Upper lobe of right lung (tissue), 1 donor: ENCODE measurements around the gene ZNF521. TPM values are rescaled to one million over a fixed set of nuclear protein-coding genes. Genes with fewer than 3 reads are reported as not detected.

Experiments used
- ATAC-seq: fragments of 200-7000 bp; cut with Tn5 transposase; one replicate; pipeline ENCODE4 v1.9.1; 2020; ENCODE audit warnings: mild to moderate bottlenecking, moderate library complexity
- DNase-seq: peaks from one replicate; pipeline ENCODE4 v3.0.0-alpha.2; 2020
- H3K27ac ChIP-seq: fragments of 200-600 bp; one replicate; pipeline ENCODE4 v1.8.0; 2022
- H3K27me3 ChIP-seq: fragments of 200-600 bp; one replicate; pipeline ENCODE4 v1.8.0; 2022; ENCODE audit warnings: mild to moderate bottlenecking
- H3K36me3 ChIP-seq: fragments of 200-600 bp; one replicate; pipeline ENCODE4 v1.8.0; 2022
- H3K4me1 ChIP-seq: fragments of 200-600 bp; one replicate; pipeline ENCODE4 v1.8.0; 2022
- H3K4me3 ChIP-seq: fragments of 200-600 bp; one replicate; pipeline ENCODE4 v1.8.0; 2022; ENCODE audit warnings: mild to moderate bottlenecking
- H3K9me3 ChIP-seq: fragments of 200-600 bp; one replicate; pipeline ENCODE4 v1.8.0; 2022
- intact Hi-C: fragments of 100-400 bp; cut with DNase I; formaldehyde crosslinking; loops from one replicate; pipeline ENCODE4 v1.11.0; 2022
- total RNA-seq: library from RNA; stranded (reverse); fragmentation: NEBNext Ultra II Directional; extraction: Animal tissue kit (Norgen Biotek cat#: 25700); gene quantifications from one replicate; pipeline ENCODE4 v1.2.1, GENCODE V29; 2021
- TF ChIP-seq, protein P1 (sequence below): fragments of 200-600 bp; IDR thresholded peaks from one replicate; pipeline ENCODE4 v1.8.0; 2022; ENCODE audit warnings: antibody characterized with exemption
- donor health status: DM: no; HTN: yes; CAD: no; lungs with severe emphysema.

ZNF521 gene
- total RNA-seq, 1 donor from 2014 or later, result 25.0 TPM

GRCh38 chr18:25236736-25237135, 115.2 kb downstream of the ZNF521 start:
- intact Hi-C loops, result no loop called here
- TF ChIP-seq, protein P1, sequence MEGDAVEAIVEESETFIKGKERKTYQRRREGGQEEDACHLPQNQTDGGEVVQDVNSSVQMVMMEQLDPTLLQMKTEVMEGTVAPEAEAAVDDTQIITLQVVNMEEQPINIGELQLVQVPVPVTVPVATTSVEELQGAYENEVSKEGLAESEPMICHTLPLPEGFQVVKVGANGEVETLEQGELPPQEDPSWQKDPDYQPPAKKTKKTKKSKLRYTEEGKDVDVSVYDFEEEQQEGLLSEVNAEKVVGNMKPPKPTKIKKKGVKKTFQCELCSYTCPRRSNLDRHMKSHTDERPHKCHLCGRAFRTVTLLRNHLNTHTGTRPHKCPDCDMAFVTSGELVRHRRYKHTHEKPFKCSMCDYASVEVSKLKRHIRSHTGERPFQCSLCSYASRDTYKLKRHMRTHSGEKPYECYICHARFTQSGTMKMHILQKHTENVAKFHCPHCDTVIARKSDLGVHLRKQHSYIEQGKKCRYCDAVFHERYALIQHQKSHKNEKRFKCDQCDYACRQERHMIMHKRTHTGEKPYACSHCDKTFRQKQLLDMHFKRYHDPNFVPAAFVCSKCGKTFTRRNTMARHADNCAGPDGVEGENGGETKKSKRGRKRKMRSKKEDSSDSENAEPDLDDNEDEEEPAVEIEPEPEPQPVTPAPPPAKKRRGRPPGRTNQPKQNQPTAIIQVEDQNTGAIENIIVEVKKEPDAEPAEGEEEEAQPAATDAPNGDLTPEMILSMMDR, result no peak
- no peaks in the 10 kb centered on the region for H3K36me3 ChIP-seq
- no peak for DNase-seq
- H3K27ac ChIP-seq, result no peak overlapping the region
- no peaks in the 10 kb centered on the region for H3K9me3 ChIP-seq
- no peak for ATAC-seq
- H3K27me3 ChIP-seq, result no peaks in the 10 kb centered on the region
- H3K4me3 ChIP-seq, result no peak overlapping the region
- peaks cover 14% of the 10 kb centered on the region for H3K4me1 ChIP-seq

DNA sequence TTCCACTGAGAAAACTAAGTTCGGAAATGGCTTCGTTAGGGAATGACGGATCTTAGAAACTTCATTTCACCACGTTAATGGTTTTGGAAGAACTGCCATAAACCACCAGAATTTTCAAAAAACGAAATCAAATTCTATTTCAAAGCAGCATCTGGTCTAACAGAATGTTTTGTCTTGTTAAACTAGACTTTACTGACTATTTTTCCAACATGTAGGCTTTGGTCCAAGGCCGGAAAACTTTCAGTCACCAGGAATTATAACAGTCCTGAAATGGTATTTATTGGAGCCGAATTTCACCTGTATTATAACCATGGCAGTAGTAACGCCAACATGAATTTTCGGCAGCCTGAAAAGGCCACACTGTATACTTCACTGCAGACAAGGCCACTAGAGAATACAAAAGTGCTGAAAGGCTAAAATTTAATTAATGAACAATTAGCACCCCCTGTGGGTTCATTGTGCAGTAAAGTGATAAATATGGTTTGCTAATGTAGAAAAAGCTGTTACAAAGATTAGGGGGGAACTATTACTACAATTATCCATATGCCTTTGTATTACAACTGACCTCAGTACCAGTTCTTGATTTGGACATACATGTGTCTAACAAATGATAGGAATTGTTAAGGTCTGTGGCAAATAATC, 116.4 kb downstream of the ZNF521 start:
- no peak overlapping the region for H3K4me3 ChIP-seq
- peaks cover 25% of the 10 kb centered on the region for H3K4me1 ChIP-seq
- TF ChIP-seq, protein P1, result no peak
- no peak for DNase-seq
- intact Hi-C loops, result no loop called here
- no peaks in the 10 kb centered on the region for H3K36me3 ChIP-seq
- no peaks in the 10 kb centered on the region for H3K27me3 ChIP-seq
- no peak for ATAC-seq
- H3K9me3 ChIP-seq, result no peaks in the 10 kb centered on the region
- no peak overlapping the region for H3K27ac ChIP-seq

DNA sequence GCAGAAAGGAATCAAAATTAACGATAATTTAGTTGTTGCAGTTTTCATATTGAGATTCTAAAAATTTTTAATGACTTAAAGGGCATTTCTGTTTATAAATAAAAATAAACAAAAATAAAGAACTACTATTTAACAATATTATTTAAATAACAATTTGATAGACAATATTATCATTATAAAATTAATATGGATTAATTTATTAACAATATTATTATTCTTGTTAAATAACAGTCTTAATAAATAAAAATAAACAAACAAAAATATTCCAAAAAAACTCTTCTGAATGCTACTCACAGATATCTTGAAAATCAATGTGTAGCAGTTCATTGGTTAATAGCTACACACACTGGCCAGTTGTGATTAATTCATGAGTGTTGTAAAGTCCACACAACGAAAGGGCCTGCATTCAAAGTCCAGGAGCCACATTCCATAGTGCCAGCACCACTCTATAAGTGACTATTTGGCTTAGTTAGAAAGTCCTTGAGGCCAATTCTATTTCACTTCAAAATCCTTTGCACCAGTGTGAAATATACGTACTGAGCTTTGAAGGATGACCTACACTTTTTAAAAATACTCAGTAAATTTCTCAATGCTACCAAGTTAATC, 117.1 kb downstream of the ZNF521 start:
- Histone ChIP-seq H3K36me3 (no peaks in the 10 kb centered on the region), H3K27ac (no peak overlapping the region), H3K4me3 (no peak overlapping the region), H3K4me1 (peaks cover 30% of the 10 kb centered on the region), H3K9me3 (no peaks in the 10 kb centered on the region), H3K27me3 (no peaks in the 10 kb centered on the region)
- DNase-seq, result no peak
- no peak for ATAC-seq
- TF ChIP-seq, protein P1, result no peak
- intact Hi-C loops, result no loop called here

GRCh38 chr18:25234322-25234639, 117.7 kb downstream of the ZNF521 start:
- H3K27ac ChIP-seq, result peak overlapping the region; percentile 28
- ATAC-seq (no peak), DNase-seq (no peak)
- H3K36me3 ChIP-seq, result no peaks in the 10 kb centered on the region
- no peaks in the 10 kb centered on the region for H3K27me3 ChIP-seq
- intact Hi-C loops, result no loop called here
- H3K4me3 ChIP-seq, result no peak overlapping the region
- H3K4me1 ChIP-seq, result peaks cover 26% of the 10 kb centered on the region
- no peaks in the 10 kb centered on the region for H3K9me3 ChIP-seq
- TF ChIP-seq, protein P1, result no peak

GRCh38 chr18:25233528-25234321, 118.2 kb downstream of the ZNF521 start:
- intact Hi-C loops, result no loop called here
- Histone ChIP-seq H3K27ac (peak overlapping the region; percentile 28), H3K27me3 (no peaks in the 10 kb centered on the region), H3K36me3 (no peaks in the 10 kb centered on the region), H3K9me3 (no peaks in the 10 kb centered on the region), H3K4me1 (peaks cover 24% of the 10 kb centered on the region), H3K4me3 (no peak overlapping the region)
- ATAC-seq (no peak), DNase-seq (no peak)
- TF ChIP-seq, protein P1, result no peak
